Esophagus squamous epithelium (tissue), 4 donors: ENCODE measurements around the gene C2orf76.

ENCODE experiments used
- CTCF ChIP-seq, 6 experiments: fragments of 450-650 bp in 4 of 6; fragments of 200-600 bp in 2 of 6; sonication (generic) in 2 of 6; IDR thresholded peaks; one replicate each; pipeline ENCODE4 v1.5.1; 2016 to 2019; ENCODE audit warnings: antibody characterized with exemption in 6 of 6, mild to moderate bottlenecking in 4 of 6, moderate library complexity in 4 of 6
- POLR2A ChIP-seq, 4 donors: fragments of 450-650 bp; IDR thresholded peaks; one replicate each; pipeline ENCODE4 v1.6.1; 2017; ENCODE audit warnings: antibody characterized with exemption in 4 of 4, mild to moderate bottlenecking in 4 of 4, moderate library complexity in 3 of 4

GRCh38 chr2:119306196-119306590, 60.4 kb downstream of the C2orf76 start:
- TF ChIP-seq POLR2A (IDR thresholded peaks at IDR 0.05) (no peak), CTCF (IDR thresholded peaks at IDR 0.05) (no peak)
